SK-N-SH (cell line): ENCODE measurements around the gene STAB1. TPM values are rescaled to one million over a fixed set of nuclear protein-coding genes. Genes with fewer than 3 reads are reported as not detected.

Experiments
- CTCF ChIA-PET: fragments of 300-600, 350-600 bp; formaldehyde crosslinking; extraction: SDS; loops from one replicate; lab custom pipeline; 2021; lab: Yijun Ruan, JAX
- POLR2A ChIA-PET: fragments of 350-600 bp; sonication (Branson Sonifier 250); formaldehyde crosslinking; extraction: SDS; loops from one replicate; lab custom pipeline; 2020; ENCODE audit warnings: antibody characterized with exemption, inconsistent platforms; lab: Yijun Ruan, JAX
- DNase-seq: peaks from one replicate; pipeline ENCODE4 v3.0.0; 2012
- H2AFZ ChIP-seq: fragments of 200-600 bp; sonication (generic); 2 replicates; pipeline ENCODE4 v1.8.1; 2016; ENCODE audit warnings: antibody characterized with exemption, mild to moderate bottlenecking, low read depth
- H3F3A ChIP-seq: fragments of 200-600 bp; sonication (generic); replicated peaks from 2 replicates; pipeline ENCODE3; 2016; ENCODE audit warnings: antibody characterized with exemption, mild to moderate bottlenecking; ENCODE audit not compliant: insufficient read depth
- H3K27ac ChIP-seq, 2 experiments: fragments of 200-500 bp in 1 of 2; fragments of 200-600 bp in 1 of 2; sonication (Bioruptor generic) in 1 of 2; sonication (generic), shearing (Covaris generic) in 1 of 2; 2 replicates each; pipeline versions ENCODE4 v1.5.1 to v1.6.1; 2014 to 2016; ENCODE audit warnings: low read depth in 2 of 2, inconsistent platforms in 1 of 2, low read length in 1 of 2, mild to moderate bottlenecking in 1 of 2, mixed read lengths in 1 of 2
- H3K27me3 ChIP-seq: fragments of 200-600 bp; sonication (generic), shearing (Covaris generic); 2 replicates; pipeline ENCODE4 v1.6.1; 2016; ENCODE audit warnings: mixed run types; ENCODE audit not compliant: insufficient read depth
- H3K36me3 ChIP-seq, 2 experiments: fragments of 200-500 bp in 1 of 2; fragments of 200-600 bp in 1 of 2; sonication (Bioruptor generic) in 1 of 2; sonication (generic) in 1 of 2; replicated peaks in 1 of 2; 2 replicates each; pipeline versions ENCODE3 to v1.5.1; 2014 to 2016; ENCODE audit warnings: low read length in 1 of 2, mild to moderate bottlenecking in 1 of 2; ENCODE audit not compliant: insufficient read depth in 2 of 2, control insufficient read depth in 1 of 2
- H3K4me1 ChIP-seq, 2 experiments: fragments of 200-500 bp in 1 of 2; fragments of 200-600 bp in 1 of 2; sonication (Bioruptor generic) in 1 of 2; sonication (generic), shearing (Covaris generic) in 1 of 2; 2 replicates each; pipeline versions ENCODE4 v1.5.1 to v1.6.1; 2014 to 2016; ENCODE audit warnings: low read depth in 1 of 2, low read length in 1 of 2, mixed run types in 1 of 2; ENCODE audit not compliant: insufficient read depth in 2 of 2, control insufficient read depth in 1 of 2
- H3K4me2 ChIP-seq: fragments of 200-600 bp; sonication (generic), shearing (Covaris generic); 2 replicates; pipeline ENCODE4 v1.6.1; 2017; ENCODE audit warnings: mixed run types
- H3K4me3 ChIP-seq, 2 experiments: fragments of 200-500 bp in 1 of 2; fragments of 200-600 bp in 1 of 2; sonication (Bioruptor generic) in 1 of 2; sonication (generic), shearing (Covaris generic) in 1 of 2; 2 replicates each; pipeline versions ENCODE4 v1.5.1 to v1.8.1; 2014 to 2016; ENCODE audit warnings: low read depth in 2 of 2, inconsistent platforms in 1 of 2, low read length in 1 of 2, mild to moderate bottlenecking in 1 of 2, mixed read lengths in 1 of 2, moderate library complexity in 1 of 2
- H3K79me2 ChIP-seq: fragments of 200-600 bp; sonication (generic); 2 replicates; pipeline ENCODE4 v1.8.1; 2017; ENCODE audit warnings: mild to moderate bottlenecking; ENCODE audit not compliant: insufficient read depth
- H3K9ac ChIP-seq: fragments of 200-600 bp; sonication (generic); 2 replicates; pipeline ENCODE4 v1.6.1; 2017; ENCODE audit warnings: mixed run types
- H3K9me2 ChIP-seq: fragments of 200-600 bp; sonication (generic); 2 replicates; pipeline ENCODE4 v1.6.1; 2017; ENCODE audit warnings: mixed run types
- H3K9me3 ChIP-seq: fragments of 200-600 bp; sonication (generic); 2 replicates; pipeline ENCODE4 v1.6.1; 2017; ENCODE audit warnings: mixed run types, mild to moderate bottlenecking, moderate library complexity
- H4K20me1 ChIP-seq: fragments of 200-600 bp; sonication (generic); 2 replicates; pipeline ENCODE4 v1.6.1; 2017; ENCODE audit warnings: mild to moderate bottlenecking, mixed run types; ENCODE audit not compliant: insufficient read depth
- EP300 ChIP-seq, 2 experiments: IDR thresholded peaks; 2 replicates each; pipeline versions ENCODE4 v1.4.0 to v1.6.1; 2012; ENCODE audit warnings: borderline replicate concordance in 1 of 2, low read depth in 1 of 2, low read length in 1 of 2
- FOXJ3 ChIP-seq: sonication (generic); formaldehyde crosslinking; IDR thresholded peaks from 2 replicates; pipeline ENCODE4 v1.5.1; 2020; ENCODE audit warnings: mild to moderate bottlenecking, missing genetic modification reagents
- IRF3 ChIP-seq: fragments of 150-350 bp; IDR thresholded peaks from 2 replicates; pipeline ENCODE4 v1.6.1; 2016; ENCODE audit warnings: mild to moderate bottlenecking, low read depth, low read length
- JUND ChIP-seq: IDR thresholded peaks from 2 replicates; pipeline ENCODE4 v1.4.0; 2012
- MAX ChIP-seq: IDR thresholded peaks from 2 replicates; pipeline ENCODE4 v1.4.0; 2012; ENCODE audit warnings: low read depth
- MEF2A ChIP-seq: IDR thresholded peaks from 2 replicates; pipeline ENCODE4 v1.4.0; 2012; ENCODE audit warnings: low read depth, borderline replicate concordance
- RAD21 ChIP-seq: IDR thresholded peaks from 2 replicates; pipeline ENCODE4 v1.6.1; 2012; ENCODE audit warnings: mild to moderate bottlenecking, low read length
- TCF12 ChIP-seq: IDR thresholded peaks from 2 replicates; pipeline ENCODE4 v1.4.0; 2012
- TEAD4 ChIP-seq: IDR thresholded peaks from 2 replicates; pipeline ENCODE4 v1.4.0; 2012; ENCODE audit warnings: mild to moderate bottlenecking, borderline replicate concordance; ENCODE audit not compliant: insufficient read depth
- YY1 ChIP-seq: IDR thresholded peaks from 2 replicates; pipeline ENCODE4 v1.4.0; 2012; ENCODE audit warnings: low read depth, mild to moderate bottlenecking
- ZBTB33 ChIP-seq: IDR thresholded peaks from 2 replicates; pipeline ENCODE4 v1.4.0; 2012; ENCODE audit warnings: low read depth, borderline replicate concordance
- WGBS: methylation state at CpG from one replicate; pipeline ENCODE4 v1.1.6; 2017; ENCODE audit warnings: low lambda C conversion rate; 5-methylcytosine and 5-hydroxymethylcytosine counted together
- polyA plus RNA-seq, 3 experiments: library from polyadenylated mRNA; depleted of rRNA; stranded (reverse); fragments of >200 nt; gene quantifications; 2 replicates each; pipeline ENCODE4 v1.2.3, GENCODE V29; 2012

Gene STAB1
- polyA plus RNA-seq, 1 of the 3 experiments (the other 2 are of a cell fraction): 0.05 TPM

- TF ChIP-seq IRF3: peak; percentile 57; the same call in 1 of the 2 replicates
- peak; percentile 8; the same call in 1 of the 2 replicates for TF ChIP-seq YY1
- peak; percentile 84 for TF ChIP-seq MAX
- peak; percentile 23; the same call in 1 of the 2 replicates for TF ChIP-seq FOXJ3
These were observed 41.4 kb downstream of the STAB1 start, which contains the start of gene UQCC5 (continued) for GRCh38 chr3:52536369-52537164.

- TF ChIP-seq TCF12 (no peak), ZBTB33 (no peak), JUND (no peak), TEAD4 (no peak), MEF2A (no peak), EP300 (IDR thresholded peaks at IDR 0.05; ENCODE audit: borderline replicate concordance in 1 of 2, low read depth in 1 of 2, low read length in 1 of 2) (no peak), RAD21 (no peak)
- POLR2A ChIA-PET: no interaction called here
- no peak for DNase-seq
- Histone ChIP-seq H3K36me3 (peaks cover 17 to 19% of the 10 kb centered on the region in 2 experiments), H3K79me2 (peaks cover 81% of the 10 kb centered on the region), H3K9me3 (no peaks in the 10 kb centered on the region), H3K27ac (peak overlapping the region; percentile 84 to 87), H3K27me3 (no peaks in the 10 kb centered on the region), H3K4me3 (peak overlapping the region; percentile 83 to 94), H3K4me1 (peaks cover 11 to 39% of the 10 kb centered on the region in 2 experiments), H3K9ac (peak overlapping the region; percentile 95), H2AFZ (0 out of 2 replicates have a peak overlapping the region, but pooled peaks have one; percentile 42), H3K9me2 (no peaks in the 10 kb centered on the region), H3K4me2 (peak overlapping the region; percentile 94), H4K20me1 (peaks cover 31% of the 10 kb centered on the region), H3F3A (peaks cover 42% of the 10 kb centered on the region)
- WGBS: 4% methylated on average over 4 of the region's 6 CpGs
- CTCF ChIA-PET: interaction anchor here (1.1 to 1.9 kb wide), 3 partner anchors 58 to 66 kb away, joined by 3 to 5 read pairs (median 4); no protein-coding TSS in a partner anchor
These were observed 42.1 kb downstream of the STAB1 start for GRCh38 chr3:52537165-52537620.
